ENCODE data around the gene GRAMD1C. TPM values are rescaled to one million over a fixed set of nuclear protein-coding genes. Genes with fewer than 3 reads are reported as not detected.

The GRAMD1C gene
- polyA plus RNA-seq, 1 of the 3 experiments (the other 2 are of a cell fraction), result 1.2 TPM

DNA sequence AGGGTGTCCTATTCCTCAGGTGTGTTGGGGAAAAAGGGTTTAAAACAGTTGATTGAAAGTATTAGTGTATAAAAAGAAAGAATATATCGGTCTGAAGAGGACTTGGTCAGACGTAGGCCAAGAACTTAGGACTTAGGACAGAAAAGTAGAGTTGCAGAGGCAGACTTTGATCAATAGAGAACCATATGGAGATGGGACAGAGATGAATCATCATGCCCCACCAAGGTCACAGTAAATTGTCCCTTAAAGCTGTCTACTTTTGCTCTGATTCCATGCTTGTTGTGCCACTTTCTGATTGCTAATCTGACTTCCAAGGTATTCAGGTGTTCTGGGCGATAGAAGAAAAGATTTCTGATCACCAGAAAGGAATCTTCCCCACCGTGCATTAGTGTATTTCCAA is 56.3 kb downstream of the GRAMD1C start:
- Histone ChIP-seq H2AFZ (ENCODE audit: low read depth) (no peak overlapping the region), H3K4me1 (ENCODE audit: control insufficient read depth in 1 of 2, insufficient read depth in 2 of 2, low read depth in 1 of 2, low read length in 1 of 2) (no peaks in the 10 kb centered on the region), H4K20me1 (ENCODE audit: insufficient read depth) (no peaks in the 10 kb centered on the region), H3K4me2 (no peak overlapping the region), H3K9ac (no peak overlapping the region), H3K79me2 (ENCODE audit: insufficient read depth) (no peaks in the 10 kb centered on the region), H3K27me3 (ENCODE audit: insufficient read depth) (no peaks in the 10 kb centered on the region), H3K36me3 (replicated peaks in 1 of 2; ENCODE audit: control insufficient read depth in 1 of 2, insufficient read depth in 2 of 2, low read length in 1 of 2) (no peaks in the 10 kb centered on the region), H3F3A (replicated peaks; ENCODE audit: insufficient read depth) (no peaks in the 10 kb centered on the region), H3K27ac (ENCODE audit: low read depth in 2 of 2, low read length in 1 of 2) (no peak overlapping the region), H3K4me3 (ENCODE audit: low read depth in 2 of 2, low read length in 1 of 2) (no peak overlapping the region), H3K9me3 (no peaks in the 10 kb centered on the region), H3K9me2 (no peaks in the 10 kb centered on the region)
- ChIA-PET CTCF (interaction anchor here (1.0 to 1.5 kb wide), 2 partner anchors 18 to 50 kb away, joined by 3 to 4 read pairs; no protein-coding TSS in a partner anchor), POLR2A (no interaction called here)
- TF ChIP-seq TEAD4 (IDR thresholded peaks at IDR 0.05; ENCODE audit: borderline replicate concordance, insufficient read depth) (no peak), YY1 (IDR thresholded peaks at IDR 0.05; ENCODE audit: low read depth) (no peak), SIN3A (IDR thresholded peaks at IDR 0.05; ENCODE audit: borderline replicate concordance, low read depth, low read length) (no peak), RXRA (IDR thresholded peaks at IDR 0.05; ENCODE audit: borderline replicate concordance, low read depth) (no peak), EZH2phosphoT487 (IDR thresholded peaks at IDR 0.05; ENCODE audit: borderline replicate concordance, low read depth) (no peak), POLR2AphosphoS5 (IDR thresholded peaks at IDR 0.05; ENCODE audit: low read depth, low read length) (no peak), TAF1 (IDR thresholded peaks at IDR 0.05; ENCODE audit: borderline replicate concordance, low read depth, low read length) (no peak), FOXM1 (IDR thresholded peaks at IDR 0.05; ENCODE audit: low read depth) (no peak), RAD21 (IDR thresholded peaks at IDR 0.05; ENCODE audit: low read length) (no peak), ELF1 (IDR thresholded peaks at IDR 0.05) (no peak), NRF1 (IDR thresholded peaks at IDR 0.05; ENCODE audit: low read depth, low read length) (no peak), FOSL2 (IDR thresholded peaks at IDR 0.05; ENCODE audit: borderline replicate concordance, low read depth) (no peak), EP300 (IDR thresholded peaks at IDR 0.05; ENCODE audit: borderline replicate concordance in 1 of 2, low read depth in 1 of 2, low read length in 1 of 2) (no peak)
- TF ChIP-seq, protein P1, sequence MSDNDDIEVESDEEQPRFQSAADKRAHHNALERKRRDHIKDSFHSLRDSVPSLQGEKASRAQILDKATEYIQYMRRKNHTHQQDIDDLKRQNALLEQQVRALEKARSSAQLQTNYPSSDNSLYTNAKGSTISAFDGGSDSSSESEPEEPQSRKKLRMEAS (IDR thresholded peaks at IDR 0.05; ENCODE audit: low read depth), result no peak
- TF ChIP-seq, protein P2, sequence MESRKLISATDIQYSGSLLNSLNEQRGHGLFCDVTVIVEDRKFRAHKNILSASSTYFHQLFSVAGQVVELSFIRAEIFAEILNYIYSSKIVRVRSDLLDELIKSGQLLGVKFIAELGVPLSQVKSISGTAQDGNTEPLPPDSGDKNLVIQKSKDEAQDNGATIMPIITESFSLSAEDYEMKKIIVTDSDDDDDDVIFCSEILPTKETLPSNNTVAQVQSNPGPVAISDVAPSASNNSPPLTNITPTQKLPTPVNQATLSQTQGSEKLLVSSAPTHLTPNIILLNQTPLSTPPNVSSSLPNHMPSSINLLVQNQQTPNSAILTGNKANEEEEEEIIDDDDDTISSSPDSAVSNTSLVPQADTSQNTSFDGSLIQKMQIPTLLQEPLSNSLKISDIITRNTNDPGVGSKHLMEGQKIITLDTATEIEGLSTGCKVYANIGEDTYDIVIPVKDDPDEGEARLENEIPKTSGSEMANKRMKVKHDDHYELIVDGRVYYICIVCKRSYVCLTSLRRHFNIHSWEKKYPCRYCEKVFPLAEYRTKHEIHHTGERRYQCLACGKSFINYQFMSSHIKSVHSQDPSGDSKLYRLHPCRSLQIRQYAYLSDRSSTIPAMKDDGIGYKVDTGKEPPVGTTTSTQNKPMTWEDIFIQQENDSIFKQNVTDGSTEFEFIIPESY (IDR thresholded peaks at IDR 0.05; ENCODE audit: borderline replicate concordance, low read depth), result no peak
- TF ChIP-seq, protein P3, sequence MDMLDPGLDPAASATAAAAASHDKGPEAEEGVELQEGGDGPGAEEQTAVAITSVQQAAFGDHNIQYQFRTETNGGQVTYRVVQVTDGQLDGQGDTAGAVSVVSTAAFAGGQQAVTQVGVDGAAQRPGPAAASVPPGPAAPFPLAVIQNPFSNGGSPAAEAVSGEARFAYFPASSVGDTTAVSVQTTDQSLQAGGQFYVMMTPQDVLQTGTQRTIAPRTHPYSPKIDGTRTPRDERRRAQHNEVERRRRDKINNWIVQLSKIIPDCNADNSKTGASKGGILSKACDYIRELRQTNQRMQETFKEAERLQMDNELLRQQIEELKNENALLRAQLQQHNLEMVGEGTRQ (IDR thresholded peaks at IDR 0.05; ENCODE audit: borderline replicate concordance, low read depth, low read length), result no peak
- TF ChIP-seq, protein P4, sequence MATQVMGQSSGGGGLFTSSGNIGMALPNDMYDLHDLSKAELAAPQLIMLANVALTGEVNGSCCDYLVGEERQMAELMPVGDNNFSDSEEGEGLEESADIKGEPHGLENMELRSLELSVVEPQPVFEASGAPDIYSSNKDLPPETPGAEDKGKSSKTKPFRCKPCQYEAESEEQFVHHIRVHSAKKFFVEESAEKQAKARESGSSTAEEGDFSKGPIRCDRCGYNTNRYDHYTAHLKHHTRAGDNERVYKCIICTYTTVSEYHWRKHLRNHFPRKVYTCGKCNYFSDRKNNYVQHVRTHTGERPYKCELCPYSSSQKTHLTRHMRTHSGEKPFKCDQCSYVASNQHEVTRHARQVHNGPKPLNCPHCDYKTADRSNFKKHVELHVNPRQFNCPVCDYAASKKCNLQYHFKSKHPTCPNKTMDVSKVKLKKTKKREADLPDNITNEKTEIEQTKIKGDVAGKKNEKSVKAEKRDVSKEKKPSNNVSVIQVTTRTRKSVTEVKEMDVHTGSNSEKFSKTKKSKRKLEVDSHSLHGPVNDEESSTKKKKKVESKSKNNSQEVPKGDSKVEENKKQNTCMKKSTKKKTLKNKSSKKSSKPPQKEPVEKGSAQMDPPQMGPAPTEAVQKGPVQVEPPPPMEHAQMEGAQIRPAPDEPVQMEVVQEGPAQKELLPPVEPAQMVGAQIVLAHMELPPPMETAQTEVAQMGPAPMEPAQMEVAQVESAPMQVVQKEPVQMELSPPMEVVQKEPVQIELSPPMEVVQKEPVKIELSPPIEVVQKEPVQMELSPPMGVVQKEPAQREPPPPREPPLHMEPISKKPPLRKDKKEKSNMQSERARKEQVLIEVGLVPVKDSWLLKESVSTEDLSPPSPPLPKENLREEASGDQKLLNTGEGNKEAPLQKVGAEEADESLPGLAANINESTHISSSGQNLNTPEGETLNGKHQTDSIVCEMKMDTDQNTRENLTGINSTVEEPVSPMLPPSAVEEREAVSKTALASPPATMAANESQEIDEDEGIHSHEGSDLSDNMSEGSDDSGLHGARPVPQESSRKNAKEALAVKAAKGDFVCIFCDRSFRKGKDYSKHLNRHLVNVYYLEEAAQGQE (IDR thresholded peaks at IDR 0.05; ENCODE audit: low read depth, low read length), result no peak
- TF ChIP-seq, protein P5, sequence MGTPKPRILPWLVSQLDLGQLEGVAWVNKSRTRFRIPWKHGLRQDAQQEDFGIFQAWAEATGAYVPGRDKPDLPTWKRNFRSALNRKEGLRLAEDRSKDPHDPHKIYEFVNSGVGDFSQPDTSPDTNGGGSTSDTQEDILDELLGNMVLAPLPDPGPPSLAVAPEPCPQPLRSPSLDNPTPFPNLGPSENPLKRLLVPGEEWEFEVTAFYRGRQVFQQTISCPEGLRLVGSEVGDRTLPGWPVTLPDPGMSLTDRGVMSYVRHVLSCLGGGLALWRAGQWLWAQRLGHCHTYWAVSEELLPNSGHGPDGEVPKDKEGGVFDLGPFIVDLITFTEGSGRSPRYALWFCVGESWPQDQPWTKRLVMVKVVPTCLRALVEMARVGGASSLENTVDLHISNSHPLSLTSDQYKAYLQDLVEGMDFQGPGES (IDR thresholded peaks at IDR 0.05; ENCODE audit: low read depth, low read length), result no peak
- TF ChIP-seq, protein P6, sequence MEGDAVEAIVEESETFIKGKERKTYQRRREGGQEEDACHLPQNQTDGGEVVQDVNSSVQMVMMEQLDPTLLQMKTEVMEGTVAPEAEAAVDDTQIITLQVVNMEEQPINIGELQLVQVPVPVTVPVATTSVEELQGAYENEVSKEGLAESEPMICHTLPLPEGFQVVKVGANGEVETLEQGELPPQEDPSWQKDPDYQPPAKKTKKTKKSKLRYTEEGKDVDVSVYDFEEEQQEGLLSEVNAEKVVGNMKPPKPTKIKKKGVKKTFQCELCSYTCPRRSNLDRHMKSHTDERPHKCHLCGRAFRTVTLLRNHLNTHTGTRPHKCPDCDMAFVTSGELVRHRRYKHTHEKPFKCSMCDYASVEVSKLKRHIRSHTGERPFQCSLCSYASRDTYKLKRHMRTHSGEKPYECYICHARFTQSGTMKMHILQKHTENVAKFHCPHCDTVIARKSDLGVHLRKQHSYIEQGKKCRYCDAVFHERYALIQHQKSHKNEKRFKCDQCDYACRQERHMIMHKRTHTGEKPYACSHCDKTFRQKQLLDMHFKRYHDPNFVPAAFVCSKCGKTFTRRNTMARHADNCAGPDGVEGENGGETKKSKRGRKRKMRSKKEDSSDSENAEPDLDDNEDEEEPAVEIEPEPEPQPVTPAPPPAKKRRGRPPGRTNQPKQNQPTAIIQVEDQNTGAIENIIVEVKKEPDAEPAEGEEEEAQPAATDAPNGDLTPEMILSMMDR (IDR thresholded peaks at IDR 0.05), result no peak
- DNase-seq, result no peak
- 92% methylated on average over 4 of the region's 4 CpGs for WGBS (ENCODE audit: low lambda C conversion rate)

Measured in SK-N-SH (cell line).